GM19099 (cell line): ENCODE measurements around the gene AGBL1.

Source experiments
- POLR2A ChIP-seq: IDR thresholded peaks from 3 replicates; pipeline ENCODE4 v1.6.1; 2011; ENCODE audit warnings: low read depth; ENCODE audit not compliant: insufficient read length; ENCODE audit errors: extremely low read depth

AGBL1 gene

DNA sequence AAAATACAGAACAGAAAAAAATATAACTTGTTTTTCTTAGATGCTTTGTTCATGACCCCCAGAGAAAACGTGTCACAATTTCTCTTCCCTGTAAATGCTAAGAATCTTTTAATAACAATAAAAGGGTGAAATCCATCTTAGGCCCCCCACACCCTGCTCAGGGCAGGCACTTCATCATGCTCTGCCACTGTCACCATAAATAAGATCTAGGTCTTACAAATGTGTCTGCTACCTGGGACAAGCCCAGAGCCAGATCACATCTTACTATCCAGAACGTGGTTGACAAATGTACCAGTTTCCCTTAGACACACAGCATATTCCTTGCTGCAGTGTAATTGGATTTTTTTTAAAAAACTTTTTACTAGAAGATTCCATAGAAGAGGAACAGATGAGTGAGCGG lies 795.4 kb downstream of the AGBL1 start:
- TF ChIP-seq POLR2A: no peak

DNA sequence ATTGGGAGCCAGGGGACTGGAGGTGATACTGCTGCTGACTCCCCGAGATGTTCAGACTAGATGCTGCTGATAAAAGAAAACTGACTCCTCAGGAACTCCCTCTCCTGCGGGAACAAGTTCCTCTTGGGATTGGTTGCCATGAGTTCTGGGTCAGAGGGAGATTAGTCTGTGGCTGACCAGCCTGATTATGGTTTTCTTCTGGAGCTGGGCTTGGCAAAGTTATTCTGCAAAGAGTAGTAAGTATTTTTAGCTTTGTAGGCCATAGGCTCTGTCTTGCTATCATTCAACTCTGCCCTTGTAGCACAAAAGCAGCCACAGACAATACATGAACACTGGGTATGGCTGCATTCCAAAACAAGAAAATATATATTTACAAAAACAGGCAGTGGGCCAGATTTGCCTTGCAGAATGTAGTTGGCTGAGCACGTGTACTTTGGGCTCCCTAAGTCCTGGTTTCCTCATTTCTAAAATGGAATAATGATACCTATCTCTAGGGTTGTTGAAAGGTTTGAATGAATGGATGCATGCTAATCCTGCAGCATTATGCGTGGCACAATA lies 796.8 kb downstream of the AGBL1 start:
- no peak for TF ChIP-seq POLR2A

DNA sequence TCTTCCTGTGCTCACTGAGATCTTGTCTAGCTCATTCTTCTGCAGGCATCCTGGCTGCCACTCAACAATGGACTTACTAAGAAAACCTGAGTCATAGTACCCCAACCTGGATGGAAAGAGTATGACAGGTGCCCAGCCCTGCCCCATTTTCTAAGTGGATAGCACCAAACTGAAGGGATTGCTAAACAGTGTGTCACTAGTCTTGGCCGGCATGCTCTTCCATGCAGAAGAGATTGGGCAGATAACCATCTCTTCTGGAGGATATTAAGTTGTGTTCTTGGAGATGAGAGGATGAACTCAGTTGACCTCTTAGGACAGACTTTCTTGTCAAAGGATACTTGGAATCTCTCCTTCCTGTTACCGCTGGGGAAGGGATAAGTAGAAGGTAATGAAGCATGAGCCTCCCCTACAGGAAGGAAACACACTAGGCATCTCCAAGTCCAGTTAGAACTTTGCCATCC lies 797.5 kb downstream of the AGBL1 start:
- TF ChIP-seq POLR2A: no peak

DNA sequence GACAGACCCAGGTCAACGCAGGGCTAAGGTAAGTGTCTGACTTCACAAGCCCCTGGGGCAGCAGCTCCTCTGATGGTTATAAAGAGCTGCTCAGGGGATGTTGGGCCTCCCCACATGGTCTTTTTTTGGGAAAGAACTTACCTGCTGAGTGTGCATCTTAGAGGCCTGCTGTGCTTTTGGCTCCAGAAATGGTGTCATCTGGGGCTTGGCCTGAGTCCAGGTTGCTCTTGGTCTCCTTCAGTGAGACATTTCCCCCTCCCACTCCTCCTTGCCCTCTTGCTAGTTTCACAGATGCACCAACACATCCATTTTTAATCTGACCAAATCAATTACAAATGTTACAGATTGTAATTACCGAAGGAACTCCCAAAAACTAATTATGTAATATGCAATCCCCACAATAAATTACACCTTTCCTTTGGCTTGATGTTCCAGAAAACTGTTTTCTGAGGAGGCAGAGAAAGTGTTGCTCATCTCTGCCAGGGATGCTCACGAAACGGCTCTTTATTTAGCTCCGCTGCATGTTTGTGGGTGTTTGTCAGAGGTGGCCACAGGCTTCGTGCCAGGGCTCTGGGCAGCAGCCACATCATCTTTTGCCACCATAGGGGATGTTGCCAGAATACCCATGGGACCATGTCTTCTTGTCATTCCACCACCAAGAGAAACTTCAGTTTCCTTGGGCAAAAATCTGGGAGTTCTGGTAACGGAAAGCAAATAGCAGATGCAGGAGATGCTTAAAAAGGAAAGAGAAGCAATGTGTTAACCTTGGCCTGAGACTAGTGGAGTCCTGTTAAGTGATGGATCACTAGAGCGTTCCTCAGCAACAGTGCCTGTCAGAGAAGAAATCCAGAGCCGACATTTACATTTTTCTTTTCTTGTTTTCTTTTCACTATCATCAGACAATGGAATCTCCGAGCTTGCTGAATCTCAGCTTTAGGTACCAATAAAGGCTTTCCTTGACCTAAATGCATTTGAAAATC lies 799.9 kb downstream of the AGBL1 start:
- no peak for TF ChIP-seq POLR2A

DNA sequence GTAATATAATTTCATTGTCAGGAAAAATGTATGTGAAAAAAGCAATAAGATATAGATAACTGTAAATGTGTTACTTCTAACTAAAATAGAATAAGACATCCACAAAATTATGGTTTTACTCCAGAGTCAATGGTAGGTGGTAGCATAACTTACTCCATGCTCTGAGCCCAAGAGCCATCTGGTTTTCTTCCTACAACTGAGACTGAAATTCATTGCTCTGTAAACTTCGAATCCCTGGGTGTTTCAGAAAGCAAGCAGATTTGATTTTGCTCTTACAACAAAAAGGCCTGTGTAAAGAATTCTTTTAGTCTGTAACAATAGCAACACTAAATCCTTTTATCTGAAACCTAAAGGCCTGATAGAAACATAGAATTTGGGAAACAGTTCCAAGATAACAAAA lies 805.9 kb downstream of the AGBL1 start:
- TF ChIP-seq POLR2A: no peak

DNA sequence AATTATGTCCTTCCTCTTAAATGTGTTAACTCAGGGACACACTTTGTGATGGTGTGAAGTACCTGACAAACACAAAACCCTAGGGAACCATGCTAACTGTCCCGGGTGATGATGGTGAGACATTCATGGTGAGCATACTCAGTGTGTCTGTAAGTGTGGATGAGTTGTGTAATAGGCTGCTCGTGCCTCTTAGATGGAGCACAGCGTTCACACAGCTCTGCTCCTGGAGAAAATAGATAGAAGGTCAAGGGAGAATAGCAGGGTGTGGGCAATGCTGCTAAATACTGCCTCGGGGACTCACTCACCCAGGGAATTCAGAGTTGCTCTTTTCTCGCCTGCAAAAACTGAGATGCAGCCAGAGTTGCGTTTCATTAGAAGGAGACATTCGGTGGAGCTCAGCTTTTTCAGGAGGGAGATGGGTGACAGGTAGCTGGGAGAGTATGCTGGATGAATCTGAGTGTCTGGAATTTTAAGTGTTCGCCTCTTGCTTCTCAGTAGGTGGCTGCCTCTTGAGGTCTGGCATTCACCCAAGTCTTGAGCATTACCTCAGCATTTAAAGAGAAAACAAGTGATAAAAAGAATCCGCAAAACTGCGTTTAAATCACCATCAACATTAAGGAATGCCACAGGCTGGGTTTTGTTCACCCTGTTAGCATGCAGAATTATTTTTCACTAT lies 813.2 kb downstream of the AGBL1 start:
- TF ChIP-seq POLR2A: no peak

DNA sequence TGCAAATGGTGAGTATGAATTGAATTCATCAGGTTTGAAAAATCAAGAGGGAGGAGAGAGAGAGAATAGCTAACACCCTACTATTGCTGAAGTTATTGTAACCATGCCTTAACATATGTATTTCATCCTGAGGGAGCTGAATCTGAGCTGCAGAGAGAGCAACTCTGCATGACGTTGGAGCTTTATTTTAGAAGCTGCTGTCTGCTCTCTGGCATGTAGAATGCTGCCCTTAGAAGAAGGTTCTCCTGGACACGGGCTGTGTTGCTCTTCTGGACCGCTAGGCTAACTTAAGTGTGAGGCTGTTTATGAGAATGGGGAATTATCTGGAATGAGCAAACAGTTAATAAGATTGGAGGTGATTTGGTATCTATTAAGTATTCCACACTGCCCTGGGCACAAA lies 814.6 kb downstream of the AGBL1 start:
- TF ChIP-seq POLR2A: no peak

DNA sequence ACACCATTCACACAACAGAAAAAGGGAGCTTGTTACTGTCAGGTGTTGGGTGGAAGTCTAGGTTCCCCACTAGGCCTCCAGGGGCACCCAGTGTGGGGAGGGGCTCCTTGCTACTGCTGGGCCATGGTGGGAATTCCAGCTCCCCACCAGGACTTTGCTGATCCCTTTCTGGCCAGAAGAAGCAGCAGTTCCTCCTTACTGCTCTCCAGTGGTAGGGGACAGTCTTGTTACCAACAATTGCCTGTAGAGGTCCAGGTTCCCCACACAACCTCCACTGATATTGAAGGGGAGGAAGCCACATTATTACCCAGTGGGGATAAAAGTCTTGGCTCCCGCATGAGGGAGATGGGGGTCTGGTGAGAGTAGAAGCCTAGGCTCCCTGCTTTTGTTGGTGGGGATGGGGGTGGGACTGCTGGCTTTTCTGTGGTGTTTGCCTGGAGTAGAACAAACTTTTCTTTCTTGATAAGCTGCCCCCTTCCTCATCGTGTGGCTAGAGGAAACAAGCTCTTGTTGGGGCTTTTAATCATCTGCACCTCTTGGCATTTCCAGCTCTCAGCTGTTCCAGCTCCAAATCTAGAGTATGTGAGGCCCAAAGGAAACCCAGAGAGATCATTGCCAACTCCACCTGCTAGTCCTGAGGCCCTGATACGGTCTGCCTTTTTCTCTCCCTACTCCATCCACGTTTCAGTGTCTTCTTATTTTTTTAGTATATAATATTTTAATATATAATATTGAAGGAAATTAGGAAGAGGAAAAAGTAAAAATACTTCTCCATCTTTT lies 824.2 kb downstream of the AGBL1 start:
- no peak for TF ChIP-seq POLR2A

DNA sequence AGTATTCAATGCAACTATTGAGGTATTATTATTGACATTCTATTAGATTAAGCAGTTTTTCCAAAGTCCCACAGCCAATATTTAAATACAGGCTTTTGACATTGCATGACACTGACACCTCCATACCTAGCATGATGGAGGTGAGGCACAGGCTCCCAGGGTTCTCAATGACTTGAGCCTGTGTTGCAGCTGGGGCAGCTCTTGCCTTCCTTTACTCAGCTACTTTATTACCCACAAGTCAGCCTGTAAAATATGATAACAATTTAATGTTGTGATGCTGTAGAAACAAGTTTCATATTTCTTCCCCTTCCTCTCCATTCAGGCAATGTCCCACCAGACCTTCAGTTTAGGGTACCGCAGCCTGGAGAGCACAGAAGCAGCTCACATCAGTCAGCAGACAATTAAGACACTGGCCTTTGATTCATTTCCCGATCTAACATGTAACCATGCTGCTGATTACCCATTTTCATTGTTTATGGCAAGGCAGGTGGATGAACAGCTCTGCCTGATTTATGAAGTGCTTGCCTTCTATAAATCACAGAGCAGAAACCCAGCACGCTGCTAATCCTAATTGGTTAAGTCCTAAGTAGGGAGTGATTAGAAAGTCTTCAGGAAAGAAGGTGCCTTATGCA lies 826.1 kb downstream of the AGBL1 start:
- no peak for TF ChIP-seq POLR2A

DNA sequence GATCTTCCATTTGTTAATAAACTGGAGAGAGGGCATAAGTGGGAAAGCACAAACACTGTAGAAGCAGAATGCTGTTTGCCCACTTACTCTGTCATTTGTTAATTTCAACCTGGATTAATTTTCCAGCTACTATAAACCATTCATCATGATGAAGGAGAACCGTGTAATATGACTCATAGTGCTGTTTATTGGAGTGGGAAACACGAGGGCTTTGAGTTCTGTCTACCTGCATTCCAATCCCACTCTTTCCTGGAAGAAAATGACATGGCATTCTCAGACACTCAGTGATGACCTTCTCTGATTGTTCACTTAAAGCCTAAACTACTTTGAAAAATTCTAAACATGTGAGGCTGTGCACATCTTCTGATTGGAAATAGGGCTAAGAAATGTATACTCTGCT lies 826.7 kb downstream of the AGBL1 start:
- no peak for TF ChIP-seq POLR2A

DNA sequence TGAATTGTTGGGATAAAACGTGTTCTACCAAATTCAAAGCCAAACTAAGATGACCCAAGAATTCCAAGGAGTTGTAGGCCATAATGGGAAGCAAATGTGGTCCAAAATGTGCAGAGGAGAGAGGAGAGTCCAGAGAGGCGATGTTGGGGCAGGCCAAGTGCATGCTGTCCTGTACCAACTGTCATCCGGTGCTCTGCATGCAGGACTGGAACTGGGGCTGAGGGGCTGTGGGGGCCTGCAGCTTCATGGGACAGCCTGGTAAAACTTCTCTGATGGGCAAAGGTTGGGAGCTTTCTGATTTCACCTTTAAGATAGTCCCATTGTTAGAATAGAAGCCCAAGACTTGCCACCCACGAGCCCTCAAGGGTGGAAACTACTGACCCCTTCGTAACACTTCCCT lies 831.4 kb downstream of the AGBL1 start:
- TF ChIP-seq POLR2A: no peak

DNA sequence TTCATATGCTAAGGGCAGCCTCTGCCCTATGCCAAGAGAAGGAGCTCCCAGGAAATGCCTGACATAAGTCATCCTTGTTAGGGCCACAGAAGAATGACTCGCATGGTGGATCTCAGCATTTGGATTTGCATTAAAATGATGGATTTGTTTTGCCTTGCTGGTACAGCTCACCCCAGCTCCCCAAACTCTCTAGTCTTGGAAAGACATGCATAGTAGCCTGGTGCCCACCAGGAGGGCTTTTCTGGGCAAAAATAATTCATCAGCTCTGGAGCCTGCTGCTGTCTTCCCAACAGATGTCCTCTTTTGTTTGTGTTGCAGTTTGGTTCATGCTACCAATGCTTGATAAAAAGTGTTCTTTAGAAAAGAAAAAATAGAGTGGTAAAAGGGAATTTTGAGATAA lies 833.0 kb downstream of the AGBL1 start:
- TF ChIP-seq POLR2A: no peak

DNA sequence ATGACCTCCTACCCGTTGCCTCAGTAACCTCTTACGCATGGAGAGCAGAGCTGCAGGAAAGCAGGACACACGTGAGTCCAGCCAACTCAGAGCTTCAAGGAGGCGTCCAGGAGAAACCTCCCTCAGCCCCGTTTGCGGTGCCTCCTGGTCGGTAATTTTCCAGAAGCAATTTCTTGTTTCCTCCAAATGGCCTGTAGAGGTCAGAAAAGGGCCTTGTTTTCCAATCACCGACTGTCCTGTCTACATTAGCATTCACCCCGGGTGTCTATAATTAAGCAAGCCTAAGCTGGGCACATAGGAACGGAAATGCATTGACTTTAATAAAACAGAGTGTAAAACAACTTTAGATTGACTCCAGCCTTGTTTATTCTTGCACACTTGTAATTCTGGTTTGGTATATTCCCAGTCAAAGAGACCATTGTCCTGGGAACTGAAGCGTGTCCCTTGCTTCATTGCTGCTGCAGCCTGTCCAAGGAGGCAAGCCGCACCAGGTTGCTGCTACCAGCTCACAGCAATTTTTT lies 836.2 kb downstream of the AGBL1 start:
- TF ChIP-seq POLR2A: no peak

DNA sequence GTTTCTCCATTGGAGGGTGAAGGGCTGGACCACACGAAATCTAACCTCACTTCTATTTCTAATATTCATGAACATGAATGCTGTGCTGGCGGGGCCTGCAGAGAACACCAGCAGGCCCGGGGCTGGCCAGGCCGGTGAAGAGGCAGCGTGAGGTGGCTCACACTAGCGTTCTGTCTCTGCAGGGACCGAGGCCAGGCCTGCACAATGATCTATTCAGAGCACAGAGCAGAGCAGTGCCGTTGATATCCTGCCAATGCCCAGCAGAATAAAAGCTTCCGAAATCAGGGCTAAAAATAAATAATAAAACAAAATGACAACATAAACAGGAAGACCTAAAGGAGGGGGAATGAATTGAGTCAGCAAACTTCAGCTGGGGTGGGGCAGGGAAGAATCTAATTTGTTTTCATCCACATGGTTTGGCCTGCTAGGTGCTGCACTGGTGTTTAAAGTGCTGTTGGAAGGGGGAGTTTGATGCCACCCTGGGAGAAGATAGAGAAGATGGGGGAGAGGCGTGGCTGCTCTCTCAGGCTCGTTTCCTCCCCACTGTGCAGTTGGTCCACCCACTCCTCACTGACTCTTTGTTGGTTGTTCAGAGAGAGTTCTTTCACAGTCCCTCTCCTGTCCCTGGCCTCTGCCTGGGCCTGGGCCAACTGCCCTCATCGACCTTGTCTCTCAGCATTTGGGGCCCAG lies 837.1 kb downstream of the AGBL1 start:
- TF ChIP-seq POLR2A: no peak
